SK-N-SH (cell line): ENCODE data around the gene RMC1.

Source experiments
- CTCF ChIP-seq: fragments of 200-600 bp; sonication (generic); IDR thresholded peaks from 2 replicates; pipeline ENCODE4 v1.6.1; 2017; ENCODE audit warnings: antibody characterized with exemption, mild to moderate bottlenecking, moderate library complexity
- EP300 ChIP-seq, 2 experiments: IDR thresholded peaks; 2 replicates each; pipeline versions ENCODE4 v1.4.0 to v1.6.1; 2012; ENCODE audit warnings: borderline replicate concordance in 1 of 2, low read depth in 1 of 2, low read length in 1 of 2
- FOXM1 ChIP-seq: IDR thresholded peaks from 2 replicates; pipeline ENCODE4 v1.4.0; 2012; ENCODE audit warnings: low read depth, mild to moderate bottlenecking
- NRF1 ChIP-seq: IDR thresholded peaks from 2 replicates; pipeline ENCODE4 v1.6.1; 2012; ENCODE audit warnings: low read depth, mild to moderate bottlenecking, low read length
- POLR2AphosphoS5 ChIP-seq: IDR thresholded peaks from 2 replicates; pipeline ENCODE4 v1.6.1; 2012; ENCODE audit warnings: low read depth, low read length
- REST ChIP-seq: IDR thresholded peaks from 2 replicates; pipeline ENCODE4 v1.6.1; 2012; ENCODE audit warnings: mild to moderate bottlenecking, low read depth, low read length, moderate library complexity
- TCF12 ChIP-seq: IDR thresholded peaks from 2 replicates; pipeline ENCODE4 v1.4.0; 2012
- TEAD4 ChIP-seq: IDR thresholded peaks from 2 replicates; pipeline ENCODE4 v1.4.0; 2012; ENCODE audit warnings: mild to moderate bottlenecking, borderline replicate concordance; ENCODE audit not compliant: insufficient read depth
- YY1 ChIP-seq: IDR thresholded peaks from 2 replicates; pipeline ENCODE4 v1.4.0; 2012; ENCODE audit warnings: low read depth, mild to moderate bottlenecking
- ZBTB33 ChIP-seq: IDR thresholded peaks from 2 replicates; pipeline ENCODE4 v1.4.0; 2012; ENCODE audit warnings: low read depth, borderline replicate concordance

GRCh38 chr18:23529604-23530003, 26.3 kb downstream of the RMC1 start:
- TF ChIP-seq CTCF (no peak), YY1 (no peak), EP300 (IDR thresholded peaks at IDR 0.05; ENCODE audit: borderline replicate concordance in 1 of 2, low read depth in 1 of 2, low read length in 1 of 2) (peak in 1 of 2 experiments; percentile 53; a peak in 1 of 4 replicates), FOXM1 (no peak), REST (no peak), ZBTB33 (no peak), POLR2AphosphoS5 (peak; percentile 64; the same call in 1 of the 2 replicates), TCF12 (peak; percentile 79), NRF1 (no peak), TEAD4 (peak; percentile 16; the same call in 1 of the 2 replicates)
